HG02798 (cell line): ENCODE data around the gene DUSP16.
A peak's percentile ranks its signal among the peaks of the same experiment; 100 is the strongest.
"Not testable (repeated sequence)": the region's sequence is repeated elsewhere in the genome, so short reads cannot be mapped to it uniquely, and the experiment has no call there.

Source experiments
- ATAC-seq: cut with Tn5 transposase; IDR thresholded peaks from one replicate; pipeline ENCODE4 v1.9.1; 2021; ENCODE audit warnings: mild to moderate bottlenecking; ENCODE audit not compliant: unreplicated experiment, poor library complexity

DUSP16 gene

DNA sequence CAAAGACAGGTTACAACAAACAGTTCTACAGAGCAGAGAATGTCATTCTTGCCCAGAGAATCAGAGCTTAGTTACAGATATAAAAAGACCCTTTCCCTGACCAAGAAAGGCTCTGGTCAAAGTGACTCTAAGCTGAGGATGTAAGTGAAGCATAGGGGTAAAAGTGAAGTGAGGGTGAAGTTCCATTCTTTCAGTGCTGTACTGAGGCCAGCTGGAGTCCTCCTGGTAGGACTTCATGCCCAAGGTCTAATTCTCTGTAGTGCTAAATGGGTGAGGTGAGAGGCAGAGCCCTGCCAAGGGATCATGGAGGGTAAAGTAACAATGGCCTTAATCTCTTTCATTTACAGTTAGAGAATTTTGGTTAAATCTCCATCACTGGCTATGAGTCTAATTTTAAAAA lies 38.5 kb downstream of the DUSP16 start:
- no peak for ATAC-seq

GRCh38 chr12:12523229-12523628 lies 39.4 kb downstream of the DUSP16 start:
- no peak for ATAC-seq

- ATAC-seq: not testable (repeated sequence)
Observed at GRCh38 chr12:12522657-12523056, 40.0 kb downstream of the DUSP16 start.

DNA sequence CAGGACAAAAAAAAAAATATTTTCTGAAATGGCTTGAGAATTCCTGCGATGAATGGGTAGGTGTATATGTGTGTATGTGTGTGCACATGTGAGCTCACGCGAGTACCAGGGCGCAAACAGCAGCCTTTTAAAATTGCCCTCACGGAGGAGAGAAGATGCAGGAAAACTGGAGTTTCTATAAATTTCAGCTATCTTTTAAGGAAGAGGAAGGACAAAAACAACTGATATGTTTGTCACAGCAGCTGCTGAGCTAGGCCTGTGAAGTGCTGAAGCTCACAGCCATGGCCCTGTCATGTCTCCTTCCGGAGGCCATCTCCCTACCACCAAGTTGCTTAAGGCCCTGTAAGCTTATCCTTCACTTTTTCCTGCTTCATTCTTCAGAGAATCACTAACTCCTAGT lies 40.8 kb downstream of the DUSP16 start:
- ATAC-seq: no peak

GRCh38 chr12:12521044-12521485 lies 41.6 kb downstream of the DUSP16 start:
- no peak for ATAC-seq

- no peak for ATAC-seq
Observed at GRCh38 chr12:12520273-12520672, 42.4 kb downstream of the DUSP16 start.

DNA sequence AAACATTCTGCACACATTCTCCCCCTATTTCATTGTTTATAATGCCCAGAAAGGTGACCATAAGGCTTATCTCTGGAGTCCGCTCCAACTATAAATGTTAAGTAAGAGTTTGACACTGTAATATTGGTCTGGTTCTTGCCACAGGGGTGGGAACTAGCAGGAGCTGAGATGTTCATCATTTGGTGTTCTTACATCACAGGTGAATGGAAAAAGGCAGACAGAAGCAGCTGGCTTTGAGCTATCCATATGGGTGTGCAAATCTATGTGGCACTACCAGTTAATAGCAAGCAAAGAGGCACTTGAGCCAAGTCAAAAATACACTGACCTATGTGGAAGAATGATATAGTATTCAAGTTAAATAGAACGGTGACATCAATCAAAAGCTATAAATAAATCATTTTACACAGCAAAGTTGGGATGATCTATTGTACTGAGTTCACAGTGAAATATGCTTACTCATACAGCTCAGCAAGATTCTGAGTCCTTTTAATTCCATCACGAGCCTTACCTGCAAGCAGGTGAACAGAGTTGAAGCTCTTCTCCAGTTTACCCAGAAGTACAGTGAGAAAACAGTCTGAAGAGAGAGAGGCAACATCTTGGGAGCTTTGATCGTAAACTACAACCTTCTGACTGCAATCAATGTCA lies 43.2 kb downstream of the DUSP16 start:
- ATAC-seq: no peak

DNA sequence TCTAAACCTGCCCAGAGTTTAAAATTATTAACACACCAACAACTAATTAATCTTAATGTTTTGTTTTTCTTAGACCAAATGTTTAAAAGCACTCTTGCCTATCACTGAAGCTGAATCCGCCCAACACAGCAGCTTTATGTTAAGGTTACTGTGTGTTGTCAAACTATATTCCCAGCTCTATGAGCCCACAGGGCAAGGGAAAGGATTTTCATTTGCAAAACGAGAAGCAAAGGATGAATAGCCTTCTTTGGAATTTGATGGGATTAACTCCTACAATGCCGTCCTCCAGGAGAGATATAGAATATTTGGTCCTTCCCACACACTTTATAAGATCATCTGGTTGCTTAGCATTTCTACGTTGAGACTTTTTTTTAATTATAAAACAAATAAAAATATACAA lies 43.7 kb downstream of the DUSP16 start:
- ATAC-seq: no peak

GRCh38 chr12:12518464-12518845 lies 44.2 kb downstream of the DUSP16 start:
- no peak for ATAC-seq

GRCh38 chr12:12513416-12514006 lies 49.2 kb downstream of the DUSP16 start:
- no peak for ATAC-seq

- no peak for ATAC-seq
Observed at GRCh38 chr12:12511895-12512711, 50.6 kb downstream of the DUSP16 start.

DNA sequence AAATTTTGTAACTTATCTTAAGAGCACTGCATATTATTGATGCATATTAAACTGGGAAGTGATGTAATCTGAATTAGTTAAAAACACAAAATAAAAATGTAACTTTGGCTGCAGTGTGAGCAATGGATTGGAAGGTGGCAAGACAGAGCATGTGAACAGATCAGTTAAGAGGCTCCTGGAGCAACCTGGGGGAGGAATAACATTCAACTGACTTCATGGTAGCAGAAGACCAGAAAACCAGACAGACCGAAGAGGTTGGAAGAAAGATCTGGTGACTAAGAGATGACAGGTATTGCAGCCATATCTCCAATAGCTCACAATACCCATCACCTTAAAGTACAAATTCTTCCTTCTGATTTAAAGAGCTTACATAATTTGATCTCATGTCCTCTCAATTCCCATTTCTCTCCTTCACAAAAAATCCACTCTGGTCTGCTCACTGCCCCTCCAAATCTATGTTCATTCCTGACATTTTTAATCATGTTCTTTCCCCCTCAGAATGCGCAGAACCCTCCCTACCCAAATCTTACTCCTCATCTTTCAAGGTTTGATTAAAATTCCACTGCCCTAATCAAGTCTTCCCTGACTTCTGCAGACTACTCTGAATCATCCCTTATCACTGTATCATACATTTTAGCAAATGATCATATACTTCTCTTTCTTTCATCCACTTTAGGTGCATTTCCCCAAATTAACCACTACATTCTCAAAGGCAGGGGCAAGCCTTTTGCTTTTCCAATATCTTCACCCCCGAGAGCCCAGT lies 51.5 kb downstream of the DUSP16 start:
- no peak for ATAC-seq

GRCh38 chr12:12510551-12510950 lies 52.1 kb downstream of the DUSP16 start:
- no peak for ATAC-seq

DNA sequence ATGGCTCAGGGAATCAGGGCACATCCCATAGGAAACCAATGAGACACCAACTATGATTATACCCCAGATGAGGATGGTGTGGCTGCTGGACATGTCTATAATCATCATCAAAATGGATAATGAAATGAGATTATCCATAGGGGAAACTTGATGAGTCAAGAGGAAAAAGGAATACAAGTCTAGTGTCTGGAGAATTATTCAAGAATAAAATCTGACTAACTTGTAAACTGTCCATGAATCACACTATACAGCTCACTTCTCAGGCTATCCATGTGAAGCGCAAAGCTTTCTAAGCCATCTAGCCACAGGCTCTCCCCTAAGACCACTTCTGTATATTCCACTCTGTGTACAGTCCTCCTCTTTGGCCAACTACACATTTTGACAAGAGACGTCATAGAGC lies 52.5 kb downstream of the DUSP16 start:
- no peak for ATAC-seq

DNA sequence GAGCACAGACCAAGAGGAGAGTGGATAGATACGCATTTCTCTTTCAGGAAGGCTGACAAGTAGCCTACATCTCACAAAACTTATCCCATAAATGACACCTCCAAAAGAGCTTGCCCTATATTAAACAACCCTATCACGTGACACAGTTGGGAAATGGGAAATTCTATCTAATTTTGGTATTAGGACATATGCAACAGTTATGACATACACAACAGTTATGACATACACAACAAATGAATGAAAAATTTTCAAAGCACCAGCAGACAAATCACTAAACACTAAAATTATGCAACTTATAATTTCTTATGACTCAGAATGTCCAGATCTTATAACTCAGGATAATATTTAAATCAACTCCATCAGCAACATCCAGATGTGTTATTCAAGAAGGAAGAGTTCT lies 54.1 kb downstream of the DUSP16 start:
- ATAC-seq: no peak

DNA sequence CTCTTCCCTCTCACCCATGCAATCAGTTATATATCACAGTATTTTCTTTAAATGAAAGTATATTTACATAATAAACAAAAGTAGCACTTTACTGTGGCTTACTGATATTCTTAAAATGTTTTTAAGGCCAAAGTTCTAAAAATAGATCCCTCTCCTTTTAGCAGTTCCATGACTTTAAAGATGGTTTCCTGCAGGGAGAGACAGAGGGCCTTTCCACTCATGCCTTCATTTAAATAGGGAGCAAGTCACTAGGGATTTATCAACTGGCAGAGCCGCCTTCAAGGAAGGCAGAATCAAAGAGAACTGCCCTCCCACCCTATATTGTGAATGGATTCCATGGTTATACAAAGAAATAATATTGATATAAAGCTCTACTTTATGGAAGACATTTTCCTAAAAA lies 55.5 kb downstream of the DUSP16 start:
- ATAC-seq: no peak

DNA sequence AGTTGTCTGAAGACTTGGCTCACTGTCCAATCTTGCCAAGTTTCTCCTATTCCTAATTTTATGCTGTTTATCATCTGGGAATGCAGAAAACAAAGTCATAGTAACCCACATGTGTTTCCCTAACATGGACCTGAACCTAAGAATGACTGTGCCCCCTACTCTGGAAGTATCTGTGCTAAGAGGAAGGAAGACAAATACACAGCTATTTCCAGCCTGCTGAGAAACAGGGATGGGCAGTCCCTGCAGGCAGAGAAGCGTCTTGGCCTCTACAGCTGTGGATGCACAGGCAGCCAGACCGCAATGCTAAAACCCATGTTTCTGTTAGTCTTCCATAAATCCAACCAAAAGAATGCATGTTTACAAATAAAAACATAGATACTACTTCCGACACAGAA lies 56.2 kb downstream of the DUSP16 start:
- no peak for ATAC-seq

GRCh38 chr12:12505544-12506495 lies 56.8 kb downstream of the DUSP16 start:
- peak; percentile 79 for ATAC-seq

DNA sequence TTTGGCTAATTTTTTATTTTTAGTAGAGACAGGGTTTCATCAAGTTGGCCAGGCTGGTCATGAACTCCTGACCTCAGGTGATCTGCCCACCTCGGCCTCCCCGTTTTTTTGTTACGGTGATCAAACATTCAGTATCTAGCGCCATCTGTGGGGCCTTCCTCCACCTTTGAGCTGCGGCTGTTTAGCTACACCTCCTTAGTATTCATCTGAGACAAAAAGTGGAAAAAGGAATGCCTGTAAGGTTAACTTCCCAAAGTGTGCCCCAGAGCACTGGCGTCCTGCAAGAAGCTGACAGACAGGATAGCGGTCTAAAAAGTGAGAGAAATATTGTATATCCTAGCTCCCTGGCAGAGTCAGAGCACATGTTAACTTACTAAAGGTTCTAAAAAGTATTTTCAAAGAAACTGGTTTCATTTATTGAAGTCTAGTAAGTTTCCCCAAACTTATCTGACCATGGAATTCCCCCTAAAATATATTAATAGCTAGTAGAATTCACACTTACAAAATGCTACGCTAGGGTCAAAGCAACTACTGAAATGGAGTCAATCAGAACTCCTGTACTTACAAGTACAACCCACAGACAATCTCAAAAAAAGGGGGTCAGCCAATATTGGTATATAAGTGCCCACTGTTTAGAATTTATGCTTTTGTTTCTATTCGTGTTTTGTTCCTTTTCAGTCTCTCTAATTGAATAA lies 59.1 kb downstream of the DUSP16 start:
- ATAC-seq: no peak
